Calu3 (cell line): Measurements from ENCODE around the gene COL24A1. TPM values are rescaled to one million over a fixed set of nuclear protein-coding genes. Genes with fewer than 3 reads are reported as not detected.

Experiments used
- BruUV-seq: library from RNA; stranded (reverse); fragments of 400-500 nt; replicated peaks from 2 replicates; lab custom pipeline; 2021; lab: Mats Ljungman, UMichigan
- CTCF ChIA-PET: fragments of 300-600 bp; sonication (Branson Sonifier 250); formaldehyde crosslinking; loops from one replicate; lab custom pipeline; 2022; ENCODE audit warnings: antibody characterized with exemption; lab: Charles Lee
- DNase-seq: peaks from one replicate; pipeline ENCODE4 v3.0.0; 2022
- H3K27ac Mint-ChIP-seq: one replicate; pipeline ENCODE4 v1.8.0; 2022; ENCODE audit warnings: mixed read lengths; ENCODE audit not compliant: unreplicated experiment
- H3K27me3 Mint-ChIP-seq: one replicate; pipeline ENCODE4 v1.8.0; 2022; ENCODE audit warnings: mixed read lengths; ENCODE audit not compliant: unreplicated experiment
- H3K36me3 Mint-ChIP-seq: one replicate; pipeline ENCODE4 v1.8.0; 2022; ENCODE audit warnings: mild to moderate bottlenecking, moderate library complexity, mixed read lengths; ENCODE audit not compliant: insufficient read depth, unreplicated experiment
- H3K4me1 Mint-ChIP-seq: one replicate; pipeline ENCODE4 v1.8.0; 2022; ENCODE audit warnings: mild to moderate bottlenecking, low read depth, mixed read lengths; ENCODE audit not compliant: unreplicated experiment
- H3K4me3 Mint-ChIP-seq: one replicate; pipeline ENCODE4 v1.8.0; 2022; ENCODE audit warnings: mild to moderate bottlenecking, low read depth, moderate library complexity, mixed read lengths; ENCODE audit not compliant: unreplicated experiment
- H3K9me3 Mint-ChIP-seq: one replicate; pipeline ENCODE4 v1.8.0; 2022; ENCODE audit warnings: low read depth, mixed read lengths; ENCODE audit not compliant: unreplicated experiment
- intact Hi-C: fragments of 100-400 bp; cut with micrococcal nuclease; formaldehyde crosslinking; loops from one replicate; pipeline ENCODE4 v1.10.0; 2022; ENCODE audit not compliant: unreplicated experiment
- total RNA-seq: library from RNA; stranded (reverse); gene quantifications from 2 replicates; pipeline ENCODE4 v1.2.3, GENCODE V29; 2022
- TF ChIP-seq, protein P1 (sequence below): fragments of 200-600 bp; IDR thresholded peaks from one replicate; pipeline ENCODE4 v1.8.0; 2022; ENCODE audit warnings: antibody characterized with exemption; ENCODE audit not compliant: unreplicated experiment

The COL24A1 gene
- total RNA-seq, 1 experiment from 2014 or later, result not detected

DNA sequence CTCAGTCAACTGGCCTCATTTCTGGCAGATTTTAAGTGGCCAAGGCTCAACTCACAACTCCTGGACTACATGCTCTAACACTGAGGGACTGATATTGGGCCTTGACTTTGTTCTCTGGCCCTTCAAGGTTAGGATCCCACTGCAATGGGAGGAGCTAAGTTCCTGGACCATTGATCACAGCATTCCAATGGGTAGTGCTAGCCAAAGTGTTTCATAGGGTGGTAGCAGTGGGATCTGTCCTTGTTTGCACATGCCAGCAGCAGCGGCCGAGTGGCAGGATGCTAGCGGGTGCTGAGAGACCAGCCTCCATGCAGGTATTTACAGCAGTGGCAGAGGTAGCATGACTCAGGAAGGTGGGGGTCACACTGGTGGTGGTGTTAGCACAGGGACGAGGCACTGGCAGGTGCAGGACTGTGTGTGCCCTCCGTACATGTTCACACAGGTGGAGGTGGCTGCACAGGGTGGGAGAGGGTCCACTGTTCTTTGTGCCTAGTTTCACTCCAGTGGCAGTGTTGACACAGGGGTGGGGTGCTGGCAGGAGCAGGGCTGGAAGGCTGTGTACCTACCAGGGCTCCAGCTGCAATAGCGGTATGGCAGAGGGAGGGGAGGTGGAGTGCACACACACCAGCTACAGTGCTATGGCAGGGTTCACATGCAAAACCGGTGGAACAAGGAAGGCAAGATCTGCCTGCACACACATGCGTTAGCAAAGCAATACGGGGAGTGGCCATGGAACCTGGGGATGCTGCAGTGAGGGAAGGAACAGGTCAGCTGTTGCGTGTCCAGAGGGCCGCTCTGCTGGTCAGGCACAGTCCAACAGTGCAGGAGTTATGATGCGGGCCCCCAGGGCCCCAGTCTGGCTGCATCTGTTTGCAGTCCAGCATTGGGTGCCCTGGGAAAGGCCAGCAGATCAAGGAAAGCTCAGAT lies 51.7 kb downstream of the COL24A1 start:
- CTCF ChIA-PET, result no interaction called here
- peak; percentile 81 for DNase-seq
- intact Hi-C loops, result no loop called here
- Mint-ChIP-seq H3K27me3 (no peaks in the 10 kb centered on the region), H3K27ac (peak overlapping the region; percentile 64), H3K4me1 (peaks cover 10% of the 10 kb centered on the region), H3K36me3 (peaks cover 8% of the 10 kb centered on the region), H3K4me3 (no peak overlapping the region), H3K9me3 (no peaks in the 10 kb centered on the region)
- BruUV-seq, result no TSS peak
- TF ChIP-seq, protein P1, sequence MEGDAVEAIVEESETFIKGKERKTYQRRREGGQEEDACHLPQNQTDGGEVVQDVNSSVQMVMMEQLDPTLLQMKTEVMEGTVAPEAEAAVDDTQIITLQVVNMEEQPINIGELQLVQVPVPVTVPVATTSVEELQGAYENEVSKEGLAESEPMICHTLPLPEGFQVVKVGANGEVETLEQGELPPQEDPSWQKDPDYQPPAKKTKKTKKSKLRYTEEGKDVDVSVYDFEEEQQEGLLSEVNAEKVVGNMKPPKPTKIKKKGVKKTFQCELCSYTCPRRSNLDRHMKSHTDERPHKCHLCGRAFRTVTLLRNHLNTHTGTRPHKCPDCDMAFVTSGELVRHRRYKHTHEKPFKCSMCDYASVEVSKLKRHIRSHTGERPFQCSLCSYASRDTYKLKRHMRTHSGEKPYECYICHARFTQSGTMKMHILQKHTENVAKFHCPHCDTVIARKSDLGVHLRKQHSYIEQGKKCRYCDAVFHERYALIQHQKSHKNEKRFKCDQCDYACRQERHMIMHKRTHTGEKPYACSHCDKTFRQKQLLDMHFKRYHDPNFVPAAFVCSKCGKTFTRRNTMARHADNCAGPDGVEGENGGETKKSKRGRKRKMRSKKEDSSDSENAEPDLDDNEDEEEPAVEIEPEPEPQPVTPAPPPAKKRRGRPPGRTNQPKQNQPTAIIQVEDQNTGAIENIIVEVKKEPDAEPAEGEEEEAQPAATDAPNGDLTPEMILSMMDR, result no peak

DNA sequence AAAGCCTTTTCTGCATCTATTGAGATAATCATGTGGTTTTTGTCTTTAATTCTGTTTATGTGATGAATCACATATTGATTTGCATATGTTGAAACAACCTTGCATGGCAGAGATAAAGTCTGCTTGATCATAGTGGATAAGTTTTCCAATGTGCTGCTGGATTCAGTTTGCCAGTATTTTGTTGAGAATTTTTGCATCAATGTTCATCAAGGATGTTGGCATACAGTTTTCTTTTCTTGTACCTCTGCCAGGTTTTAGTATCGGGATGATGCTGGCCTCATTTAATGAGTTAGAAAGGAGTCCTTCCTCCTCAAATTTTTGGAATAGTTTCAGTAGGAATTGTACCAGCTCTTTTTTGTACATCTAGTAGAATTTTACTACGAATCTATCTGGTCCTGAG lies 55.0 kb downstream of the COL24A1 start:
- BruUV-seq, result no TSS peak
- Mint-ChIP-seq H3K36me3 (peaks cover 8% of the 10 kb centered on the region), H3K4me3 (no peak overlapping the region), H3K27ac (no peak overlapping the region), H3K27me3 (peaks cover 21% of the 10 kb centered on the region), H3K4me1 (peaks cover 10% of the 10 kb centered on the region), H3K9me3 (no peaks in the 10 kb centered on the region)
- TF ChIP-seq, protein P1, result no peak
- CTCF ChIA-PET, result no interaction called here
- DNase-seq, result no peak
- intact Hi-C loops, result no loop called here

DNA sequence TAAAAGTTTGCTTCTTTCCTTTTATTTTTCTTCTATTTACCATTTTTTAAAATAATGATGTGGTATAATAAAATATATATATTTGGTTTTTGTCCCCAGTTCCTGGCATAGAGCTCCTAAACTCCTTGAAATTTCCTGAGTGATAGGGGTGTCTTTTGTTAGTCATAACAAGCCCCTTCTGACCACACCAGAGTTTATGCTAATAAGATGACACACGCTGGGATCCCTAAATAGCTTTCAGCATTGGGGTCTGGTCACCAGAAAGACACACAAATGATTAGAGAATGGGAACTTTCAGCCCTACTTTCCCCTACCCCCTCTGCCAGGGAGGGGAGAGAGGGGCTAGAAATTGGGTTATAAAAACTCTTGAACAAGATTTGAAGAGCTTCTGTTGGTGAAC lies 56.2 kb downstream of the COL24A1 start:
- Mint-ChIP-seq H3K4me1 (peaks cover 10% of the 10 kb centered on the region), H3K36me3 (peaks cover 8% of the 10 kb centered on the region), H3K27ac (no peak overlapping the region), H3K27me3 (peaks cover 26% of the 10 kb centered on the region), H3K4me3 (no peak overlapping the region), H3K9me3 (no peaks in the 10 kb centered on the region)
- TF ChIP-seq, protein P1, result no peak
- no TSS peak for BruUV-seq
- CTCF ChIA-PET, result no interaction called here
- intact Hi-C loops, result no loop called here
- no peak for DNase-seq

DNA sequence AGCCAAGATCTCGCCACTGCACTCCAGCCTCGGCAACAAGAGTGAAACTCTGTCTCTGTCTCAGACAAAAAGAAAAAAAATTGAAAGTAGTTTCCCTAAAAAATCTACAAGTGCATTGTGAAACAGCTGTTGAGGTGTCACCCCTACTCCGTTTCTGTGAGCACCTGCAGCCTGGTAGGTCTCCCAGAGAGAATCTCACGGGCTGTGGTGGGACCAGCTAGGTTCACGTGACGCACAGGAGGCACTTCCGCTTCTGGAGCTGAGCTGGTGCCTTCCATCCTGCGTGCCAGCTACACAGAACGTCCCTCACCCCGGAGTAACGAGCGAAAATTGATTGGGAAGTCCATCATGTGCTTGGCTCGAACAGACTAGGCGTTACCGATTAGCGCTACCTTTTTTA lies 66.8 kb downstream of the COL24A1 start:
- no peak for DNase-seq
- CTCF ChIA-PET, result interaction anchor here (0.9 kb wide), 1 partner anchor 44 kb away, joined by 3 read pairs; no protein-coding TSS in a partner anchor
- Mint-ChIP-seq H3K36me3 (no peaks in the 10 kb centered on the region), H3K27me3 (no peaks in the 10 kb centered on the region), H3K4me1 (no peaks in the 10 kb centered on the region), H3K9me3 (no peaks in the 10 kb centered on the region), H3K27ac (no peak overlapping the region), H3K4me3 (no peak overlapping the region)
- BruUV-seq, result no TSS peak
- TF ChIP-seq, protein P1, result no peak
- intact Hi-C loops, result no loop called here
